ENCODE data around the gene VDR.
"Not testable (repeated sequence)": the region's sequence is repeated elsewhere in the genome, so short reads cannot be mapped to it uniquely, and the experiment has no call there.

VDR gene

GRCh38 chr12:47823422-47824086 lies 81.2 kb downstream of the VDR start:
- DNase-seq = no peak

- DNase-seq = no peak
These were observed 81.9 kb downstream of the VDR start for GRCh38 chr12:47822863-47823262.

DNA sequence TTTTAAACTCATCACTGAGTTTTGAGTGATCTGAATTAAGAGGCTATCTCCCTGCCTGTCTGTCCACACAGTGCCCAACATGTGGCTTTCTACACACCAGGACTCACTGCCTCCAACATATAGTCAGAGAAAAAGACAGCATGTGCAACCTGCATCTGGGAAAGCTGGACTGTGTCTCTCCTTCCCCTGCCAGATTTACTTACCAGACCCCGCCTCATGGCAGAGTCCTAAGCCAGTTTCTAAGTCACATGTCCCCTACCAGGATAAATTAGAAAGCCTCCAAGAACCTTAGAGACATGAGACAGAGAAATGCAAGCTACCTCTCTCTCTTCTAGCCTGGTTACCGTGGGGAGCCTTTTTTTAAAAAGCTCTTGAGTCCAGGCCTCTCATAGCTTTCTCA lies 82.4 kb downstream of the VDR start:
- DNase-seq = no peak

DNA sequence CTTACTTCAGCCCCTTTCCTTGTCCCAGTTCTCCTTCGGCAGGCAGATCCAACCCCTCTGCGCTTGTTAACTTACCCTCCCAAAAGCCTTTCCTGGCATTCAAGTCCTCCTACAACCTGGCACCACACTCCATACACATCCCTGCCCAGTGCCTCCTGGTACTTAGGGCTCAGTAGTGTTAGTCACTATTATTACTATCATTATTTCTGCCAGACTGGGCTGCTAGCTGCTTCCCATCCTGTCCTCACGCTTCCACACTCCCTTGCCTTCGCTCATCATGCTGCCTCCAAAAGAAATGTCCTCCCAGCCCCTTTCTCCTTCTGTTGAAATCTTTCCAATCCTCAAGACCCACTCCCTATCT lies 83.5 kb downstream of the VDR start:
- DNase-seq = no peak

GRCh38 chr12:47820631-47821345 lies 84.0 kb downstream of the VDR start:
- no peak for DNase-seq

GRCh38 chr12:47819896-47820630 lies 84.7 kb downstream of the VDR start, which contains the start of gene HDAC7:
HDAC7 (minus strand) TSS chr12:47819903; CDS start chr12:47819785, 118 bp downstream.
- DNase-seq = peak; percentile 64

GRCh38 chr12:47819138-47819895 lies 85.5 kb downstream of the VDR start:
- DNase-seq = no peak

GRCh38 chr12:47818467-47819137 lies 86.2 kb downstream of the VDR start:
- DNase-seq = no peak

DNA sequence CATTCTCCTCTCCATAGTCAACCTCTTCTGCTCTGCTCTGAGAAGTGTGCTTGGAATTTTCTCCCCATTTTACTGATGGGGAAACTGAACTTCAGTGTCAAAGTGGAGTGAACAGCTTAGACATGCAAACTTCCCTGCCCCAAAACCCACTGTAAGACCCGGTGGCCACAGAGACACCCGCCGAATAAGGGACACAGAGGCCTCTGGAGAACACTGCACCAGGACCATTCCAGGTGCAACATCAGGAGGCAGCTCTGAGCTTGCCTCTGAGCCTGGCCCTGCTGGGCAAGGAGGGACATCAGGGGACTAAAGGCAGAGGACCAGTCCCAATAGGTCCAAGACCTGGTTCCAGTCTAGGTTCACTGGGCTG lies 86.8 kb downstream of the VDR start:
- no peak for DNase-seq

GRCh38 chr12:47817272-47818006 lies 87.4 kb downstream of the VDR start:
- no peak for DNase-seq

DNA sequence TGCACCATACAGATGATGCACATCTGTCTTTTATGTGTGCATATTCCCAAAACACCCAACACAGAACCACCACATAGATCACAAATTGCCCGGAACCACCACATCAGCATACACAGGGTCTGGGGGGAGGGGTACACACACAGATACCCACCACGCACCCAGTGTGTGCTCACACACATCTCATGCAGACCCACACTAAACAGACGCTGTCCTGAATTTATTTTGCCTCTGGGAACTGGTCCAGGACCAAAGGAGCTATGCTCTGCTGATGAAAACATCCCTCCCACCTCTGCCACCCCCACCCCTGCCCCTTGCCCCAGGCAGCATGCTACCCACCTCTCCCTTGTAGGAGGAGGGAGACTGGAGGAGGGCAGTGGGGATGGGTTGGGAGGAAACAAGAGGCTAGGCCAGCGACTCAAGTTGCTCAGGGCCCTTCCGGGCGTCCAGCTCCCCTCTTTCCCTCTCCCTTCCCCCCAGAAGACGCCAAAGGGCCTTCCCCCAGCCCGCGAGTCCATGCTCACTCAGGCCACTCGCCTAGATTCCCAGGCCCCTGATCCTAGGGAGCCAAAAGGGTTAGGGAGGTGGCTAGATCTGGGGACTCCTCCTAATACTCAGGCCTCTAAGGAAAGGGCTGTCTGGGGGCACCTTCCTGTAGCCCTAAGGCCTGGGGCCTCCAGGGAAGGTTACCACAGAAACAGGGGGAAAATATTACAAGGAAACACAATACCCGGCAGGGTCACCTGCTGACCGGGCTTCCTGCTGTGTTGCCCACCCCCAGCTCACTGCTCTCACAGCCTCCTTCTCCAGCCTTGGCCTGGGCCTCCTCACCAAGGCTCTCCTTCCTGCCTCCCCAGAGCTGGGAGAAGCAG lies 88.2 kb downstream of the VDR start:
- DNase-seq = no peak

DNA sequence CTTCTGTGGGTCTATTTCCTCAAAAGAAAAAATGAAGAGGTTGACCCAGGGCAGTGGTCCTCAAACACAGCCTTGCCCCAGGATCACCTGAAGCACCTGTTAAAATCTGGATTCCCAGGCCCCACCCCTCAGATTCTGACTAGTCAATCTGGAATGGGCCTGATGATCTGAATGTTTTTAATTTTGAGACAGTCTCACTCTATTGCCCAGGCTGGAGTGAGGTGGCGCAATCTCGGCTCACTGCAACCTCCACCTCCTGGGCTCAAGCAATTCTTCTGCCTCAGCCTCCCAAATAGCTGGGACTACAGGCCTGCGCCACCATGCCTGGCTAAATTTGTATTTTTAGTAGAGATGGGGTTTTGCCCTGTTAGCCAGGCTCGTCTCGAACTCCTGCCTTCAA lies 89.3 kb downstream of the VDR start:
- not testable (repeated sequence) for DNase-seq

GRCh38 chr12:47814539-47815170 lies 90.1 kb downstream of the VDR start:
- DNase-seq = no peak

DNA sequence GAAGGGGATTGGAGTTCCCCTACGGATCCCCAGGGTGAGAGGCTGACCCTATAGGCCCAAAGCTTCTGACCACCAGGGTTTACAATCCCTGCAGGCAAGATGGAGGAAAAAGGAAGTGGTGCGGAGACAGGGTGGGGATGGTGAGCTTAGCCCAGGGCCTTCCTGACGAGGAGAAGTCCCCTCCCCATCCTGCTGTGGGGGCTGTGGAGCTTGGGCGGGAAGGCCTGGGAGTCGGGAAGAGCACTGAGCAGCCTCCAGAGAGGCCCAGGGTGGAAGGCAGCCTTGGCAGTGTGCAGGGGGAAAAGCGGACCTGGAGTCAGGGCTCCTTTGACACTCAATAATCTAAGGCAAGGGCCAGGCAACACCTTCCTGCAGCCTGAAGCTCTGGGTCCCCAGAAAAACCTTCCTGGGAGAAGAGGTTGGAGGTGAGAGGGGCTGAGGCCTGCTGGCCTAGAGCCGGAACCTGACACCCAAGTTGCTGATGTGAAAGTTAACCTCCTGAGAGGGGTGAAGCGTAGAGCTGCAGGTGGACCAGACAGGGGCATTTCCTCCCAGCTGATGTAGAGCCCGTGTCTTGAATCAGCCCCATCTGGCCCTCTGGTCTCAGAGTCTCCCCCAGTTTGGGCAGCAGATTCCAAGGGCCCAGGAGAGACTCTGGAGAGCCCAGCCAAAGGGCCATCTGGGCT lies 91.1 kb downstream of the VDR start:
- DNase-seq = no peak

DNA sequence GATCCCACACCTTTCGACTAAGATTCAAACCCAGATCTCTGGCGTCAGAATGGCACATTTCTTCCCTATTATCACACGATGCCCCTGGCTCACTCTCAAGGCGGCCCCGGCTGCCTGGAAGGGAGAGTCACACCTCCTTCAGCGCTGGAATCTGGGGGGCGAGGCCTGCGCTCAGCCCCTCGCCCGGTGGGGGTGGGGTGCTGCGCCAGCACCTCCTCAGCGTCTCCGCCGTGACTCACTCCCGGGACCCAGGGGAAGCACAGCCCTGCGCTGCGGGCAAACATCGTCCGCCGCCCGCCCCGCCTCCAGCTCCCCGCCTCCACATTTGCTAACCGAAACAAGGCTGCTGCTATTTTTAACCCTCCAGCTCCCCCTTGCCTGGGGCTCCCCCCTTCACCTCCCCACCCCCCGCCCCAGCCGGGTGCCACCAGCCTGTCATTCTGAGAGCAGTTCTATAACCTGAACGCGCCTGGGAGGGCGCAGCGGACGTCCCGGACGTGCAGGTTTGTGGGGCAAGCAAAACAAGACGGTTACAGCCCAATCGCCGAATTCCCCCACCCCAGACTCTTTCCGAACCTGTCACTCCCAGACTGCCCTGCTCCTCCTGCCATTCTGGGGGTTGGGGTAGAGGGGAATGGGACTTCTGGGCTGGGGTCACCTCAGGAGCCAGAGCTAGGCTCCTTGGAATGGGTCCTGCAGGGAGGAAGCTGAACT lies 91.8 kb downstream of the VDR start:
- peak; percentile 88 for DNase-seq

DNA sequence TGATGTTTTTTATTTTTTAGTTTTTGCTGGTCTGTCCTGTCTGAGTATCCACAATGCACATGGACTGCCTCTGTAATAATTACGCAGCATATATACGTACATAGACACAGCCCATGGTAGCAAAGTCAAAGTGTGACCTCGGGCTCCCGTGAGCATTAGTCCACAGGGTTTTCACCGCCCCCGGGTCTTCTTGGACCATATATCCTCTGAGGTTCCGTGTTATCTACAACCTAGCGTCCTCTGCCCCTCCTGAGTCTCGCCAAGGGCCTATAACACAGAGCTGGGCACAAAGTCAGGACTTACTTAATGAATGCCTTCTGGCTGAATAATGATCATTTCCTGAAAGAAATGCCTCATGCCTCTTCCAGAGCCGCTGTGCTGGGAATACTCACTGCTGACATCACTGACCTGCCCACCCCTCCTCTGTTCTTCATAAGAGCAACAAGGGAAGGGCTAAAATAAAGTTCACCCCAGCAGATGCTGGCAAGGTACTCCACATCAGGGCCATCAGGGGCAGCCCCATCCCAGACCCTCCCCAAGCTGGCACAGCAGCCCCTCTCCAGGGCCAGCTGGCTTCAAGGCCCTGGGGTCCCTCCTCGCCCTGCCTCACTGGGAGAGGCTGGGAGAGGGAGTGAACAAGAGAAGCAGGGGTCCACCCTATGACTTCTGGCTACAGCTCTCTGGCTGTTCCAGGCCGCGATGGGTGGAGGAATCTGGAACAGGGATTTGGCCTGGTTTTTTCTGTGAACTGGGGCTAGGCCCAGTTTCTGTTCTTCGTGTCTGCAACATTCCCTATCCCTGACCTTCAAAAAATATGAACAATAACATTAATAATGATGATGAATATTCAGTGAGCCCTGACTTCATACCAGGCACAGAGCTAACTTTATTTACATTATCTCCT lies 93.0 kb downstream of the VDR start:
- DNase-seq = no peak

- no peak for DNase-seq
These were observed 93.8 kb downstream of the VDR start for GRCh38 chr12:47811072-47811396.

DNA sequence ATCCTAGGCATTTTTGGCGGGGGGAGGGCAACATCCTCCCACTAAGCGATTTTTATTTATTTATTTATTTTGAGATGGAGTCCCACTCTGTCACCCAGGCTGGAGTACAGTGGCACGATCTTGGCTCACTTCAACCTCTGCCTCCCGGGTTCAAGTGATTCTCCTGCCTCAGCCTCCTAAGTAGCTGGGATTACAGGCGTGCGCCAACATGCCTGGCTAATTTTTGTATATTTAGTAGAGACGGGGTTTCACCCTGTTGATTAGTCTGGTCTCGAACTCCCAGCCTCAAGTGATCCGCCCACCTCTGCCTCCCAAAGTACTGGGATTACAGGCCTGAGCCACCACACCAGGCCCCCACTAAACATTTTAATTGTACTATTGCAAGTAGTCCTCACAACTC lies 95.3 kb downstream of the VDR start:
- not testable (repeated sequence) for DNase-seq

Data from activated effector memory CD4-positive, alpha-beta T cell treated with Interleukin-2 at 50 U/mL for 16 hours (primary cell).